Thoracic aorta (tissue), 2 donors: ENCODE results near the gene PDXK. TPM values are rescaled to one million over a fixed set of nuclear protein-coding genes. Genes with fewer than 3 reads are reported as not detected.
A peak's percentile ranks its signal among the peaks of the same experiment; 100 is the strongest.

ENCODE experiments used
- ATAC-seq: fragments of 150-250 bp; one replicate; pipeline ENCODE4 v1.8.0; 2017; ENCODE audit warnings: low read depth; ENCODE audit not compliant: insufficient number of reproducible peaks, low FRiP score
- DNase-seq: peaks from one replicate; pipeline ENCODE4 v3.0.0-alpha.2; 2020; ENCODE audit warnings: low spot score
- H3K27ac ChIP-seq, 2 donors: fragments of 200-600 bp; sonication (generic); 1 replicate in 1 of 2; 2 replicates in 1 of 2; pipeline ENCODE4 v1.5.1; 2016; ENCODE audit warnings: mild to moderate bottlenecking in 2 of 2, moderate library complexity in 2 of 2
- H3K27me3 ChIP-seq: fragments of 200-600 bp; sonication (generic); replicated peaks from 2 replicates; pipeline ENCODE4 v1.6.0; 2016; ENCODE audit warnings: mild to moderate bottlenecking; ENCODE audit not compliant: insufficient read depth
- H3K36me3 ChIP-seq: fragments of 200-600 bp; sonication (generic); one replicate; pipeline ENCODE4 v1.5.1; 2016
- H3K4me1 ChIP-seq, 2 donors: fragments of 200-600 bp; sonication (generic); 1 replicate in 1 of 2; 2 replicates in 1 of 2; pipeline versions ENCODE4 v1.5.1 to v1.6.0; 2016; ENCODE audit warnings: low read depth in 2 of 2, mild to moderate bottlenecking in 1 of 2; ENCODE audit not compliant: control insufficient read depth in 1 of 2
- H3K4me3 ChIP-seq: fragments of 200-600 bp; sonication (generic); 2 replicates; pipeline ENCODE4 v1.5.1; 2016; ENCODE audit warnings: mild to moderate bottlenecking
- H3K9me3 ChIP-seq: fragments of 200-600 bp; sonication (generic); 2 replicates; pipeline ENCODE4 v1.5.1; 2016
- total RNA-seq, 2 donors: library from RNA; depleted of rRNA; stranded (reverse); fragments of >200 nt; gene quantifications; one replicate each; pipeline versions ENCODE4 v1.1.0 to v1.2.3, GENCODE V29; 2016
- TF ChIP-seq, protein P1 (sequence below): fragments of 200-600 bp; sonication (generic); IDR thresholded peaks from one replicate; pipeline ENCODE4 v1.5.1; 2019; ENCODE audit warnings: antibody characterized with exemption

The PDXK gene
- total RNA-seq, 2 donors from 2014 or later: 52.4 to 64.7 TPM

DNA sequence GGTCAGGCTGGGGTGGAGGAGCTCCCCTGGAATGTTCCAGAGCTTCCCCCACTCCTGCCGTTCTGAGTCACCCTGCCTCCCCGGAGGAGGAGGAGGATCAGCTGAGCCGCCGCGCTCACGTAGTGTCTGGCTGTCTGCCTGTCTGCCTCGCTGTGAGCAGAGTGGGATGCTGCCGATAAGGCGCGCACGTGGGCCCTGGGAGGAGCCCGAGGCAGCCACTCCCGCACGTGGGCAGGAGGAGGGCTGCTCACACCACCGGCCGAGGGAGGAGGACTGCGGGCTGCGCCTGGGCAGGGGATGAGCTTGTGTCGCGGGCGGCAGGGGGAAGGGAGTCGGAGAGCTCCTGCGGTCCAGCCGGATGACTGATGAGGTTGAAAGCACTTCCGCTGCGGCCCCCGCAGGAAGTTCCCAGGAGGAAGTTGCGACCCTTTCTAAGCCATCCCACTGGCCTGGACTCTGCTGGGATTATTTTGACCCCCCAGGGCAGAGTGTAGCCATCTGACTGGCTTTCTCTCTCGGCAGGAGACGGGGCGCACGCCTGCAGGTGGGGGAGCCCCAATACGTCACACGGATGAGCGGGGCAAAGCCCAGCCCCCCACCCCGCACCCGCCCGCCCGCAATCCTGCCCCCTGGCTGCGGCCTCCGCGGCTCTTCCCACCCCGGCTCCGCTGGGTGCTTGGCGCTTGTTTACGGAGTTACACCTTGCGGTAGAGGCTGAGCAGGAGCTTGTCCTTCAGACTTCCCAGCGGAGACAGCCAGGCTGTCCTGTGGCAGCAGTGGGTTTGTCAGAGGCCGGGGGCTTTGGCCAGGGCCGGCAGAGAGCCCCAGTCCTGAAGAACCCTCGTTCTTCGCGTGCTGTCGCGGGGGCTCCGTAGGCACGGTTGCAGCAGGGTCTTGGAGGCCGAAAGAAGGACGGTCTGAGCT, 9.8 kb downstream of the PDXK start:
- DNase-seq (peak; percentile 87), ATAC-seq (peak; percentile 77)
- peak overlapping the region; percentile 92 to 97 for H3K27ac ChIP-seq
- no peaks in the 10 kb centered on the region for H3K9me3 ChIP-seq
- peak overlapping the region; percentile 68 for H3K4me3 ChIP-seq
- H3K4me1 ChIP-seq: peaks cover 36 to 76% of the 10 kb centered on the region in 2 donors
- no peaks in the 10 kb centered on the region for H3K27me3 ChIP-seq
- H3K36me3 ChIP-seq: no peaks in the 10 kb centered on the region
- TF ChIP-seq, protein P1, sequence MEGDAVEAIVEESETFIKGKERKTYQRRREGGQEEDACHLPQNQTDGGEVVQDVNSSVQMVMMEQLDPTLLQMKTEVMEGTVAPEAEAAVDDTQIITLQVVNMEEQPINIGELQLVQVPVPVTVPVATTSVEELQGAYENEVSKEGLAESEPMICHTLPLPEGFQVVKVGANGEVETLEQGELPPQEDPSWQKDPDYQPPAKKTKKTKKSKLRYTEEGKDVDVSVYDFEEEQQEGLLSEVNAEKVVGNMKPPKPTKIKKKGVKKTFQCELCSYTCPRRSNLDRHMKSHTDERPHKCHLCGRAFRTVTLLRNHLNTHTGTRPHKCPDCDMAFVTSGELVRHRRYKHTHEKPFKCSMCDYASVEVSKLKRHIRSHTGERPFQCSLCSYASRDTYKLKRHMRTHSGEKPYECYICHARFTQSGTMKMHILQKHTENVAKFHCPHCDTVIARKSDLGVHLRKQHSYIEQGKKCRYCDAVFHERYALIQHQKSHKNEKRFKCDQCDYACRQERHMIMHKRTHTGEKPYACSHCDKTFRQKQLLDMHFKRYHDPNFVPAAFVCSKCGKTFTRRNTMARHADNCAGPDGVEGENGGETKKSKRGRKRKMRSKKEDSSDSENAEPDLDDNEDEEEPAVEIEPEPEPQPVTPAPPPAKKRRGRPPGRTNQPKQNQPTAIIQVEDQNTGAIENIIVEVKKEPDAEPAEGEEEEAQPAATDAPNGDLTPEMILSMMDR: peak; percentile 30

DNA sequence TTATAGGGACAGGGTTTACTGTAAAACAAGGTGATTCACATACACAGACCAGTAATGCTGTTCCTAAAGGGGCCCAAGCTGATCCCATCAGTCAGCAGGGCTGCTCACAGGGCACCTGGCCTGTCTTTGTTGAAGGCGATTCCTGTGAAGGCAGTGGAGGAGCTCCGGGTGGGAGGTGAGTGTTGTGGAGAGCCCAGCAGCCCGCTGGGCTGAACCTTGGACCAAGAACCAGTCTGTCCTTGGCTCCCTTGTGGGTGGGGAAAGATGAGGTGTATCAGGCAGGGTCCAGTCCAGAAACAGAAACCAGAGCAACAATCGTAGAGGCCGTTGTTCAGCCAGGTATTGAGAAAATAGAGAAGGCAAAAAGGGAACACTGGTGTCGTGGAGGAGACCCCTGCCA, 12.5 kb downstream of the PDXK start:
- Histone ChIP-seq H3K4me3 (no peak overlapping the region), H3K36me3 (no peaks in the 10 kb centered on the region), H3K9me3 (no peaks in the 10 kb centered on the region), H3K4me1 (peaks cover 46 to 79% of the 10 kb centered on the region in 2 donors), H3K27ac (peak overlapping the region in 1 of 2 donors; percentile 49), H3K27me3 (no peaks in the 10 kb centered on the region)
- DNase-seq: no peak
- ATAC-seq: no peak
- TF ChIP-seq, protein P1: no peak

DNA sequence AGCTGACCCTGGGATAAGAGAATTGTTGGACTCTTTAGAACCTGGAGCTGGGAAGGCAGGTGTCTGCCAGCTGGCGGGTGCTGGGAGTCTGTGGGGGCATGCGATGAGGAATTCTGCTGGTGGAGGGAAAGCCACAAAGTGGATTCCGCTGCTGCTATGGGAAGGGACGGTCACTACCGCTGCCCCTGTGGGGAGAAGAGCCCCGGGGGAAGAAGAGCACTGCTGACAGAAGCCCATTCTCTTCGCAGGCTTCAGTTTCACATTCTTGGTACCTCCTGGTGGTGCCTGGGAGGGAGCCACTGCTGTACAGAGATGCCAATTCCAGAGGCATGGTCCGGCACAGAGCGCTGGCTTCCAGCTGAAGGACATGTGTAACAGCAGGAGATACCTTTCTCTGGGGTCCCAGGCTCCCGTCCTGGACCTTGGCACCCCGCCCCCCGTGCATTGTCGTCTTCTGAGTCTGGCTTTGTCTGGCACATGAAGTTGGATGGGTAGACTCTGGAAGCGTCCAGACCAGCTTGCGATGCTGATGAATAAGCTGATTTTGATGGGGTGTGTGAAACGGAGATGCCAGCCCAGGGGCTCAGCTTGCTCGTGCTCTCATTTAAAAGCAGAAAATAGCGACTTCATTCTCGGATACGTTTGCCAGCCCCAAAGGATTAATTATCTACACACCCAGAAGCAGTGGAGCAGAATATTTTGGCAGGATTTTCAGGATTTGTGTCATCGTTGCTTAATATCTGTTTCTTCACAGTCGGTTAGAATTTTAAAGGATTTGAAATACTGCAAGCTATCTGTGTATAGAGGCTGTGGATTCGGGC, 13.2 kb downstream of the PDXK start:
- Histone ChIP-seq H3K27me3 (no peaks in the 10 kb centered on the region), H3K4me1 (peaks cover 40 to 79% of the 10 kb centered on the region in 2 donors), H3K36me3 (peaks cover 3% of the 10 kb centered on the region), H3K27ac (peak overlapping the region in 1 of 2 donors; percentile 49), H3K9me3 (no peaks in the 10 kb centered on the region), H3K4me3 (no peak overlapping the region)
- DNase-seq: no peak
- ATAC-seq: no peak
- TF ChIP-seq, protein P1: no peak

DNA sequence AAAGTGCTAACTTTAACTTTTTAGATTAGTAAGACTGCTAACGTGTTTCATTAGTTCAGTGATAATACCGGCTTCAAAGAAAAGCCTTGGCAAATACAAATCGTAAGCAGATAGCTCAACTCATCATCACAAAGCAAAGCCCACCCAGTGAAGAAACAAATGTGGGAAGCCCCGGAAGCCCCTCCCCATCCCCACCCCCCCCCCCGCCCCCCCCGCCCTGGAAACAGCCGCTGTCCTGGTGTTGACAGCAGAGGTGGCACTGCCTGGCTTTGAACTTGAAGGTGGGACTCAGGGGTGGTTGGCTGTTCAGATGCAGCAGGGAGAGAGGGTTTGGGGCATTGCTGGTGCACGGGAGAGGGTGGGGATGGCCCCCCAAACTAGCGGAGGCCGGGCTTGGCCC, 14.1 kb downstream of the PDXK start:
- ATAC-seq: no peak
- no peak overlapping the region for H3K4me3 ChIP-seq

More for the DNA sequence above, 14.1 kb downstream of the PDXK start:
- no peaks in the 10 kb centered on the region for H3K27me3 ChIP-seq
- DNase-seq: no peak
- peaks cover 3% of the 10 kb centered on the region for H3K36me3 ChIP-seq
- H3K27ac ChIP-seq: no peak overlapping the region
- peaks cover 30 to 71% of the 10 kb centered on the region in 2 donors for H3K4me1 ChIP-seq
- TF ChIP-seq, protein P1: no peak
- H3K9me3 ChIP-seq: no peaks in the 10 kb centered on the region
